H1 (cell line): ENCODE measurements around the gene OR51M1. TPM values are rescaled to one million over a fixed set of nuclear protein-coding genes. Genes with fewer than 3 reads are reported as not detected.

Experiments
- BCL11A ChIP-seq, 2 experiments: IDR thresholded peaks; one replicate each; pipeline ENCODE4 v1.6.1; 2011; ENCODE audit warnings: low read depth in 2 of 2, low read length in 2 of 2, mild to moderate bottlenecking in 2 of 2
- CHD2 ChIP-seq: IDR thresholded peaks from 2 replicates; pipeline ENCODE4 v1.6.1; 2012; ENCODE audit warnings: low read length, improper control_type of control experiment
- KDM5A ChIP-seq: fragments of 200-600 bp; IDR thresholded peaks from 2 replicates; pipeline ENCODE4 v1.7.1; 2012; ENCODE audit warnings: mild to moderate bottlenecking, low read length, inconsistent platforms, mixed read lengths
- SUZ12 ChIP-seq: fragments of 200-600 bp; sonication (generic); IDR thresholded peaks from 2 replicates; pipeline ENCODE4 v1.6.1; 2012; ENCODE audit warnings: mild to moderate bottlenecking, inconsistent platforms, low read length, moderate library complexity, mixed read lengths
- TAF1 ChIP-seq: IDR thresholded peaks from 2 replicates; pipeline ENCODE4 v1.6.1; 2011; ENCODE audit warnings: mild to moderate bottlenecking, low read depth, low read length
- TBP ChIP-seq: IDR thresholded peaks from 2 replicates; pipeline ENCODE4 v1.6.1; 2011; ENCODE audit warnings: low read depth, low read length, improper control_type of control experiment
- polyA plus RNA-seq, 7 experiments: library from polyadenylated mRNA; depleted of rRNA in 3 of 7; stranded (reverse) in 5 of 7; unstranded in 2 of 7; fragments of >200 nt in 5 of 7; fragments of 200-250 nt in 2 of 7; gene quantifications; 1 replicate in 5 of 7; 2 replicates in 1 of 7; 4 replicates in 1 of 7; pipeline versions ENCODE4 v1.2.1 to v1.2.3, GENCODE V29; 2011 to 2013; ENCODE audit warnings: missing spikeins in 2 of 7, mixed read lengths in 2 of 7
- total RNA-seq: library from RNA; stranded (reverse); fragmentation: NEBNext Ultra II Directional; extraction: Animal tissue kit (Norgen Biotek cat#: 25700); gene quantifications from 2 replicates; pipeline ENCODE4 v1.2.1, GENCODE V29; 2021
- TF ChIP-seq, protein P1 (sequence below): fragments of 300-600 bp; sonication (generic); IDR thresholded peaks from 2 replicates; pipeline ENCODE4 v1.7.1; 2012; ENCODE audit warnings: low read length, moderate library complexity, mild to moderate bottlenecking, inconsistent platforms; ENCODE audit not compliant: insufficient replicate concordance

The OR51M1 gene
- total and polyA plus RNA-seq, 2 of the 8 experiments (the other 6 are each of a cell fraction or from before 2014, with no cell fraction given) = 0.08 TPM; not detected in 1

- TF ChIP-seq, protein P1, sequence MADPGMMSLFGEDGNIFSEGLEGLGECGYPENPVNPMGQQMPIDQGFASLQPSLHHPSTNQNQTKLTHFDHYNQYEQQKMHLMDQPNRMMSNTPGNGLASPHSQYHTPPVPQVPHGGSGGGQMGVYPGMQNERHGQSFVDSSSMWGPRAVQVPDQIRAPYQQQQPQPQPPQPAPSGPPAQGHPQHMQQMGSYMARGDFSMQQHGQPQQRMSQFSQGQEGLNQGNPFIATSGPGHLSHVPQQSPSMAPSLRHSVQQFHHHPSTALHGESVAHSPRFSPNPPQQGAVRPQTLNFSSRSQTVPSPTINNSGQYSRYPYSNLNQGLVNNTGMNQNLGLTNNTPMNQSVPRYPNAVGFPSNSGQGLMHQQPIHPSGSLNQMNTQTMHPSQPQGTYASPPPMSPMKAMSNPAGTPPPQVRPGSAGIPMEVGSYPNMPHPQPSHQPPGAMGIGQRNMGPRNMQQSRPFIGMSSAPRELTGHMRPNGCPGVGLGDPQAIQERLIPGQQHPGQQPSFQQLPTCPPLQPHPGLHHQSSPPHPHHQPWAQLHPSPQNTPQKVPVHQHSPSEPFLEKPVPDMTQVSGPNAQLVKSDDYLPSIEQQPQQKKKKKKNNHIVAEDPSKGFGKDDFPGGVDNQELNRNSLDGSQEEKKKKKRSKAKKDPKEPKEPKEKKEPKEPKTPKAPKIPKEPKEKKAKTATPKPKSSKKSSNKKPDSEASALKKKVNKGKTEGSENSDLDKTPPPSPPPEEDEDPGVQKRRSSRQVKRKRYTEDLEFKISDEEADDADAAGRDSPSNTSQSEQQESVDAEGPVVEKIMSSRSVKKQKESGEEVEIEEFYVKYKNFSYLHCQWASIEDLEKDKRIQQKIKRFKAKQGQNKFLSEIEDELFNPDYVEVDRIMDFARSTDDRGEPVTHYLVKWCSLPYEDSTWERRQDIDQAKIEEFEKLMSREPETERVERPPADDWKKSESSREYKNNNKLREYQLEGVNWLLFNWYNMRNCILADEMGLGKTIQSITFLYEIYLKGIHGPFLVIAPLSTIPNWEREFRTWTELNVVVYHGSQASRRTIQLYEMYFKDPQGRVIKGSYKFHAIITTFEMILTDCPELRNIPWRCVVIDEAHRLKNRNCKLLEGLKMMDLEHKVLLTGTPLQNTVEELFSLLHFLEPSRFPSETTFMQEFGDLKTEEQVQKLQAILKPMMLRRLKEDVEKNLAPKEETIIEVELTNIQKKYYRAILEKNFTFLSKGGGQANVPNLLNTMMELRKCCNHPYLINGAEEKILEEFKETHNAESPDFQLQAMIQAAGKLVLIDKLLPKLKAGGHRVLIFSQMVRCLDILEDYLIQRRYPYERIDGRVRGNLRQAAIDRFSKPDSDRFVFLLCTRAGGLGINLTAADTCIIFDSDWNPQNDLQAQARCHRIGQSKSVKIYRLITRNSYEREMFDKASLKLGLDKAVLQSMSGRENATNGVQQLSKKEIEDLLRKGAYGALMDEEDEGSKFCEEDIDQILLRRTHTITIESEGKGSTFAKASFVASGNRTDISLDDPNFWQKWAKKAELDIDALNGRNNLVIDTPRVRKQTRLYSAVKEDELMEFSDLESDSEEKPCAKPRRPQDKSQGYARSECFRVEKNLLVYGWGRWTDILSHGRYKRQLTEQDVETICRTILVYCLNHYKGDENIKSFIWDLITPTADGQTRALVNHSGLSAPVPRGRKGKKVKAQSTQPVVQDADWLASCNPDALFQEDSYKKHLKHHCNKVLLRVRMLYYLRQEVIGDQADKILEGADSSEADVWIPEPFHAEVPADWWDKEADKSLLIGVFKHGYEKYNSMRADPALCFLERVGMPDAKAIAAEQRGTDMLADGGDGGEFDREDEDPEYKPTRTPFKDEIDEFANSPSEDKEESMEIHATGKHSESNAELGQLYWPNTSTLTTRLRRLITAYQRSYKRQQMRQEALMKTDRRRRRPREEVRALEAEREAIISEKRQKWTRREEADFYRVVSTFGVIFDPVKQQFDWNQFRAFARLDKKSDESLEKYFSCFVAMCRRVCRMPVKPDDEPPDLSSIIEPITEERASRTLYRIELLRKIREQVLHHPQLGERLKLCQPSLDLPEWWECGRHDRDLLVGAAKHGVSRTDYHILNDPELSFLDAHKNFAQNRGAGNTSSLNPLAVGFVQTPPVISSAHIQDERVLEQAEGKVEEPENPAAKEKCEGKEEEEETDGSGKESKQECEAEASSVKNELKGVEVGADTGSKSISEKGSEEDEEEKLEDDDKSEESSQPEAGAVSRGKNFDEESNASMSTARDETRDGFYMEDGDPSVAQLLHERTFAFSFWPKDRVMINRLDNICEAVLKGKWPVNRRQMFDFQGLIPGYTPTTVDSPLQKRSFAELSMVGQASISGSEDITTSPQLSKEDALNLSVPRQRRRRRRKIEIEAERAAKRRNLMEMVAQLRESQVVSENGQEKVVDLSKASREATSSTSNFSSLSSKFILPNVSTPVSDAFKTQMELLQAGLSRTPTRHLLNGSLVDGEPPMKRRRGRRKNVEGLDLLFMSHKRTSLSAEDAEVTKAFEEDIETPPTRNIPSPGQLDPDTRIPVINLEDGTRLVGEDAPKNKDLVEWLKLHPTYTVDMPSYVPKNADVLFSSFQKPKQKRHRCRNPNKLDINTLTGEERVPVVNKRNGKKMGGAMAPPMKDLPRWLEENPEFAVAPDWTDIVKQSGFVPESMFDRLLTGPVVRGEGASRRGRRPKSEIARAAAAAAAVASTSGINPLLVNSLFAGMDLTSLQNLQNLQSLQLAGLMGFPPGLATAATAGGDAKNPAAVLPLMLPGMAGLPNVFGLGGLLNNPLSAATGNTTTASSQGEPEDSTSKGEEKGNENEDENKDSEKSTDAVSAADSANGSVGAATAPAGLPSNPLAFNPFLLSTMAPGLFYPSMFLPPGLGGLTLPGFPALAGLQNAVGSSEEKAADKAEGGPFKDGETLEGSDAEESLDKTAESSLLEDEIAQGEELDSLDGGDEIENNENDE = no peak
- TF ChIP-seq KDM5A = no peak
- no peak for TF ChIP-seq TAF1
- no peak for TF ChIP-seq TBP
- no peak for TF ChIP-seq CHD2
- TF ChIP-seq SUZ12 = no peak
- TF ChIP-seq BCL11A (IDR thresholded peaks at IDR 0.05; ENCODE audit: low read depth in 2 of 2, low read length in 2 of 2) = no peak
Observed at GRCh38 chr11:5364214-5364613, 19.4 kb upstream of the OR51M1 start (continued).
